Fibroblast of the conjunctiva (primary cell): ENCODE results near the gene UBASH3A.
"Not testable (repeated sequence)": the region's sequence is repeated elsewhere in the genome, so short reads cannot be mapped to it uniquely, and the experiment has no call there.

Experiments
- DNase-seq: peaks from one replicate; pipeline ENCODE4 v3.0.0-alpha.2; 2010; ENCODE audit warnings: low read depth

Gene UBASH3A

GRCh38 chr21:42390696-42391095, 13.0 kb upstream of the UBASH3A start:
- DNase-seq: no peak

GRCh38 chr21:42391297-42391696, 12.4 kb upstream of the UBASH3A start:
- no peak for DNase-seq

DNA sequence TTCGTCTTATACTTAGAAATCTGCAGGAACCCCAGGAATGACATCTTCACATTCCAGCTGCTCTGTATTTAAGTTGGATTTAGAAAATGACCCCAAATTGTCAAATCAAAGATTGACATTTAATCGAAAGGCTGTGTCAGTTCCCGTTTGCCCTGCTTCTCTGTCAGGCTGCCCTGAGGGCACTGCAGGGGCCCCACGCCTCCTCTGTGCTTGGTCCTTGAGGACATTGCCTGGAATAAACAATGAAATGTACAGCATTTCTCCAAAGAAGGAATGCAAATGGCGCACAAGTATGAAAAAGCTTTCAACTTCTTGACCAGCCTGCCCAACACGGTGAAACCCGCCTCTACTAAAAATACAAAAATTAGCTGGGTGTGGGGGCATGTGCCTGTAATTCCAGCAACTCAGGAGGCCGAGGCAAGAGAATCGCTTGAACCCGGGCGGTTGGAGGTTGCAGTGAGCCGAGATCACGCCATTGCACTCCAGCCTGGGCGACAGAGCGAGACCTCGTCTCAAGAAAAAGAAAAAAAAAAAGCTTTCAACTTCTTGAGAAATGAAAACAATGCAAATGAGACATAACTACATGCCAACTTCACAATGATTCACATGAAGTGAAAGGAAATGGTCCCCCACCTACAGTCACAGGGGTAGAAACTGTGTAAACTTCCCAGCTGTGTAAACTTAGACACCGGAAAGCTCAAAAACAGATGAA, 10.8 kb upstream of the UBASH3A start:
- no peak for DNase-seq

- no peak for DNase-seq
Observed at GRCh38 chr21:42393443-42393950, 10.2 kb upstream of the UBASH3A start.

GRCh38 chr21:42395302-42395701, 8.4 kb upstream of the UBASH3A start:
- DNase-seq: no peak

DNA sequence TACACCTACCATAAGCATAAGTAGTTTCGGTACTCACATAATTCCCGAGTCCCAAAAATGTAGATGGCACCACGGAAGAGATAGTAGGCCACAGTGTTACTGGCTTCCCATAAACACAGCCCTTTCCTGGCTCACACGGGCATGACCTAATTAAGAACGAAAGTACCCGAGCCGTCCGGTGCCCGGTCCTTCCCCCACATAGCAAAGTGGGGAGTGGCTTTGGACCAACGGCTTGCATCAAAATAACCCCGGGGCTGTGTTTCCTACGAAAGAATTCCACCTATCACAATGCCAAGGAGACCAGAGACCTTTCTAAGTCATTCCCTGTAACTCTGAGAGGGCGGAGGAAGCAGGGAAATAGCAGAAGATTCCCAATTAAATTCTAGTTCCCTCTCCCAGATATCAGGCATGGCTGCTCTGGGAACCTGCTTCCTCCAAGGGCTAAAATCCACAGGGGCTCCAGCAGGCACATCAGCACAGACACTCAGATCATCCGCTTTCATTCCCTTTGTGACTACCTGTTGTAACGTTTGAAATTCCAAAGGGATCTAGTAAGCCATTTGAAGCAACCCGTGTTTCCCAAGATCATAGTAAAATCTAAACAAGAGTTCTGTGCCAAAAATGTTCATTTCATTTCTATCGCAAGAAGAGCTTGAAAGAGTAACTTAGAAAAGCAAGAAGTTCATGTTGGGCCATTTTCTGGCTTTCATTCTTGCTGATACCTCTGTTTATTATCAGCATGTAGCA, 7.6 kb upstream of the UBASH3A start, which contains the start of gene TMPRSS3:
TMPRSS3 (minus strand) TSS at position 148 of the 747 bp plus-strand sequence. CDS start 635 bp downstream, outside the sequence.
- no peak for DNase-seq

DNA sequence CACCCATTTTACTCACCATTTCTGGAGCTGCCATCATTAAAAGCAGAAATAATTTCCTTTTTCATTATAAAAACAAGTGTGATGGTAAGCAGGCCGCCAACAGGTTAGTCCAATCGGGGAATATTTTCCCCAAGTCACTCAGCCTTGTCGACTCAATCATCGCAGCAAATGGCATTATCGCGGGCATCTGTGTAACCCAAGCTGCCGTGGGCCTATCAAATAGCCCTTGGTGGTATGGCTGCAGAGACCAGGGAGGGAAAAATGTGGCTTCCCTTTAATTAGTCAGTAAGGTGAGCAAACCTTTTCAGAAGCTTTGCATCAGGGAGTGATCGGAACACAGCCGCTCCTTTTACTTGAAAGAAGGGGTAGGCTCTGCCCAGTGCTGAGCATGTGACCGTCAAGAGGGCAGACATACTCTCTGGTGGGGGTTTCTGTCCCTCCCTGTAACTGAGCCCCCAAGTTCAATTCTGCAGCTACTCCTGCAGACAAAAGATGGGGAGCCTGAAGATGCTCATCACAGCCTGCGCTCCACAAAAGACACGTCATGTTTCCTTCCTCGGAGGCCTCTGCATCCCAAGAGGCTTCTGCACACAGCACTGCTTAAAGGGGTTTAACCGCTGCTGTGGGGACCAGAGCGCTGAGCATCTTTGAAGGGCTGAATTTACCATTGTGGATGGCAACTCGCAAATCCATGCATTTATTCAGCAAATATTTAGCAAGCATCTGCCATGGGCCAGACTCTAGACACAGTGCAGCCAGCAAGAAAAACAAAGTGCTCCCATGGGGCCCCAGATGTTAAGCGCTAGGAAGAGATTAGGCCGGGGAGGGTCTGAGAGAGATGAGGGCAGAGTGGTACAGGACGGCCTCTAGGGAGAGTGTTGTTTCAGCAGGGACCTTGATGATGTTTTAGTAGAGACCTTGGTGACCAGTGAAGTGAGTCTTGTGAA, 6.6 kb upstream of the UBASH3A start:
- no peak for DNase-seq

DNA sequence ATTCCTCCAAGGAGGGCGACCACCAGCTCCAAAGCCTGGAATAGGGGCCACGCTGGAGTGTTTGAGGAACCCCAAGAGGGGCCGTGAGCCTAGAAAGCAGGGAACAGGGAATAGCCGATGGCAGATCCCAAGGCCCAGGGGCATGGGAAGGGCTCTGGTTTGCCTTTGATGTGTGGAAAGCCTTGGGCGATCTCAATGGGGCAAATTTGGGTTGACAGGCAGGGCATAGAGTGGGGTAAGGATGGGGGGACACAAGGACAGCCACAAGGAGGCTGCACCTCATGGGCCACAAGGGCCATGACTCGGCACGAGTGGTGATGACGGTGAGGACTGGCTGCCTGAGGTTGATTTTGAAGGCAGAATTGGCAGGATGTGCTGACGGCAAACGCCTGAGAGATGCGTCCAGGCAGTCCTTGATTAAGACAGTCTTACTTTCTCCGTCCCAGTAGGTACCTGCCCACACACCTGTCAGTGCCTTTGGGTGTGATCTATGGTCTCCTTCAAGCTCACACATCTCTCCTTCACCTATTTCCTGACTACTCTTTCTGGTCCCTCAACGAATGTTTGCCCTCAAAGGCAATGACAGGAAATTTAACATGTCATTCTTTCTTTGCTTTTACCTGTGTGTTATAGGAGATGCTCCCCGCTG, 5.8 kb upstream of the UBASH3A start:
- no peak for DNase-seq

GRCh38 chr21:42398436-42399028, 5.2 kb upstream of the UBASH3A start:
- DNase-seq: no peak

DNA sequence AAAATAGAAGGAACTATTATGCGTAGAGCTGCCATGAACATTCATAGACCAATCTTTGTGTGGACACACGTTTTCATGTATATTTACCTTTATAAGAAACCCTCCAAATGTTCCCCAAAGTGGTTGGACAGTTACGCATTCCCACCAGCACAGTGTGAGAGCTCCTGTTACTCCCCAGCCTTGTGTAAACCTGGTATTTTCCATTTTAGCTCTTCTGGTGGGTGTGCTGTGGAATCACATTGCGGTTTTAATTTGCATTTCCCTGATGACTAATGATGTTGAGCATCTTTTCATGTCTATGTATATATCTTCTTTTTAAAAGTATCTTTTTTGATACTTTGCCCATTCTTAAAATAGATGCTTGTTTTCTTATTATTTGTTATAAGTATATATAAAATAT, 3.2 kb upstream of the UBASH3A start:
- no peak for DNase-seq

DNA sequence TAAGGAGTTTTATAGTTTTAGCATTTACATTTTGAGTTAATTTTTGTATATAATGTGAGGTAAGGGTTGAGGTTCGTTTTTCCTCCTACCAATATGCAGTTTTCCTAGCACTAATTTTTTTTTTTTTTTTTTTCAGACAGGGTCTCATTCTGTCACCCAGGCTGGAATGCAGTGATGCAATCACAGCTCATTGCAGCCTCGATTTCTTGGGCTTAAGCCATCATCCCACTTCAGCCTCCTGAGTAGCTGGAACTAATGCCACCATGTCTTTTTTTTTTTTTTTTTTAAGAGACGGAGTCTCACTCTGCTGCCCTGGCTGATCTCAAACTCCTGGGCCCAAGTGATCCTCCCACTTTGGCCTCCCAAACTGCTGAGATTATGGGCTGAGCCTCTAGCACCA, 2.5 kb upstream of the UBASH3A start:
- DNase-seq: no peak

DNA sequence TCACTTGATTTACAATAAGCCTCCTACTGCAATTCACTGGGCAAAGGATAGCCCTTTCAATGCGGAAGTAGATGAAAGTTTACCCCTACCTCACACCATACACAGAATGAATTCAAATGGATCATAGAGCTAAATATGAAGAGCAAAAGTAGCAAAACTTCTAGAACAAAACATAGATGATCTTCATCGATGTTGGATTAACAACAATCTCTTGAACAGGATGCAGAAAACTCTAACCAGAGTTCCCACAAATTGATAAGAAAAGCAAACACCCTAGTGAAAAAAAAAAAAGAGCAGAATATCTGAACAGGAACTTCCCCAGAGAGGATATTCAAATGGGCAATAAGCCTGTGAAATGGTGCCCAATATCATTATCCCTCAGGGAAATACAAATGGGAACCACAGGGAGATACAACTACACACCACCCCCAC, 1.9 kb upstream of the UBASH3A start:
- no peak for DNase-seq

DNA sequence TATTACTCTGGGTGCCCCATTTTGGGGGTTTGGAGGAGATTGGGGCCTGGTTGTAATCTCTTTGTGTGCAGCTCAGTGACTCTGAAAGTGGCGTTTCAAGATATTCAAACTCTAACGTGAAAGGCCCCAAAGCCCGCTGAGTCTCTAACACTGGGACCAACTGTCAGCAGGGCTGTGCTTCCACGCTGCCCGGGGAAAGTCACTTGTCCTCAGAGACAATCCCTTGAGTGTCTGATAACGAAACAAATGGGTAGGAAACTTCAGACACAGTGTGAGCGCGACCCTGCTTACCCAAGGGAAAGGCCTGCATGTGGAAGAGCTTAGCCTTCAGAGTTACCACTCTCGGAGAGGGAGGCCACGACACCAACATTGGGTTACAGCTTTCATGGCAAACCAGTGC, 837 bp downstream of the UBASH3A start:
- DNase-seq: no peak

DNA sequence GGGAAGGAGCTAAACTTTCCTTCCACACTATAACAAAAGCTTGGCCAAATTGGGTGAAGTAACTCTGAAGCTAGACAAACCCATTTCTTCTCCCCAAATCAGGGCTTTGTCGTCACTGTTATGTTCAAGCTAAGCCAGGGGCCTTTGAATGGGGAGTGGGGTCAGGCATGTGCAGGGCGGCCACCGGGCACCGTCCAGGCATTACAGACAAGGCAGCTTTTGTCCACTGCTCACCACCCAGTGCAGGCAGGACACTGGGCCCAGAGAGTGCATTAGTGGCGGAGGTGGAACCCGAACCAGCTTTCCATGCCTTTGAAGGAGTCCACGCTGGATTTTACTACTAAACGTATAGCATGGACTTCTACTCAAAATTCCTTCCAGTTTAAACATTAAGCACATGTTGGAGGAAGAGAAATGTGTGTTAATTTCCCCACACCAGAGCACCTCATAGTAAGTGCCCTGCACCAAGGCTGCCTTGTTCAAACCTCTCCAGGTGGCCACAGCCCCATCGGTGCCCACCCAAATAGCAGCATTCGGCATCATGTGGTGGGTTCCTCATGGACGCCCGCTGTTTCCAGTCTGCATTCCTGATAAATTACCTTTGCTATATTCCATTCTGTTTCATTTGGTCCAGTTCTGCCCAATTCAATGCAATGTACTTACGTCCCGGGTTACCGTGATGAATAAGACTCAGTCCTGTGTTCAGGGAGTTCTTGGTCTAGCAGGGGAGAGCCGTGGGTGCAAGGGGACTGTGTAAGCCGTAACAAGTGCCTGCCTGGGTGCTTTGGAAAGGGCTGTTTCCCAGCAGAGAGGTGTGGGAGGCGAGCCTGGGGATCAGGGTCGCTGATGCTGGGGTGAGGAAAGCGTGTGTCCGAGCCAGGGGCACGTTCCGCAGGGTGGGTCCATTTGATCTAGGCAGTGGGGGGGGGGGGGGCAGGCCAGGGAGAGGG, 1.6 kb downstream of the UBASH3A start:
- DNase-seq: no peak

GRCh38 chr21:42406201-42406621, 2.5 kb downstream of the UBASH3A start:
- DNase-seq: no peak

DNA sequence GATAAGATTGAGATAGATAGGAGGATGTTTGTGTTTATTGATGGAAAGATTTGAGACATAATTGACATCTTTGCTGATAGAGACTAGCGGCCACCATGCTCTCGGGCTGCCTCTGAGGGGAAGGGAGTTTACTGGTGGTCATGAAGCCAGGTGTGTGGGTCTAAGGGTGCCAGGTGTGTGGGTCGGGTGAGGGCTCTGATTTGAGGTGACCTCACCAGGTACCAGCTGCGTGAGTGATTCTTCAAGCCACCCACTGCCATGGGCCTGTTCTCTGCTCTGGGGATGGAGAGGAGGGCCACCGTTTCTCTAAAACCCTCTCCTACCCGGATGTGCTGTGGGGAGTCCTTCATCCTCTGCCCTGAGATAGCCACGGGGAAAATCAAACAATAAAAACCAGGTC, 3.2 kb downstream of the UBASH3A start:
- DNase-seq: no peak

DNA sequence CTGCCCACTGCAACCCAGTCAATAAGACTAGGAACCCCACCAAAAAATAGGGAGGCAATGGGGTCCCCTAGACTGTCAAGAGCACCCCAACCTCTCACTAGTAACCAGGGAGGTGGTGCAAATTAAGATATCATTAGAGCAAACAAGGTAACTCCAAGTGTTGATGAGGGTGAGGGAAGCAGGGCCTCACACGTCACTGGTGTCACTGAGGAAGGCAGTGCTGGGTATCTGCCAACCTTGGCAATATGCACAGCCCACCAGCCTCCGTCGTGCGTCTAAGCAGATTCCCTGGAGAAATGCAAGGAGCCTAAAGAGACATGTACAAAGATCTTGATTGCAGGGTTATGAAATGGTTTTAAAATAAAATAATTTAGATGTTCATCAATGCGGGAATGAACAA, 3.8 kb downstream of the UBASH3A start:
- DNase-seq: no peak

DNA sequence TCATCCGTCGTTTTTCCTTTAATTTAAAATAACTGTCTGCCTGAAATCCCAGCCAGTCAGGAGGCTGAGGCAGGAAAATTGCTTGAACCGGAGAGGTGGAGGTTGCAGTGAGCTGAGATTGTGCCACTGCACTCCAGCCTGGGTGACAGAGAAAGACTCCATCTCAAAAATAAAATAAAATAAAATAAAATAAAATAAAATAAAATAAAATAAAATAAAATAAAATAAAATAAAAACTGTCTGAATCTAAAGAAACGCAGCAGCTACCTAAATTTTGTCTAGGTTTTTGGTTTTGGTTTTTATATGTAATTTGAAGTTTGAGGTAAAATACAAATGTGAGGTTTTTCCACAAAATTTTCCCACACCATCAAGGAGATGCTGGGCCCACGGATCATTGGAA, 5.0 kb downstream of the UBASH3A start:
- DNase-seq: not testable (repeated sequence)

DNA sequence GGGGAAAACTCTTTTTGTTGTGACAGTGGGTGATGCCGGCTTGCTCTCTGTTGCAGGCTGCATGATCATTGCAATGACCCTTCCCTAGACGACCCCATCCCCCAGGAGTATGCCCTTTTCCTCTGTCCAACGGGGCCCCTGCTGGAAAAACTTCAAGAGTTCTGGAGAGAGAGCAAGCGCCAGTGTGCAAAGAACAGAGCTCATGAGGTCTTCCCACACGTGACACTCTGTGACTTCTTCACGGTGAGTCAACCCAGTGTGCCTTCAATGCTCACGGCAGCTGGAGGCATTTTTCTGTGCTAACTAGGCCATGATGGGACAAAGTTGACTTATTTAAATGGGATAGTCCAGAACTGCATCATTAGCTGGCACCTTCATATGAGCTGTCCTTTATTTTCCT, 5.7 kb downstream of the UBASH3A start:
- DNase-seq: no peak
